HepG2 (cell line): ENCODE results near the gene FXR2. TPM values are rescaled to one million over a fixed set of nuclear protein-coding genes. Genes with fewer than 3 reads are reported as not detected.

ENCODE experiments used
- AGO1 ChIP-seq: fragments of 200-400 bp; formaldehyde crosslinking; IDR thresholded peaks from 2 replicates; pipeline ENCODE4 v1.6.1; 2017; ENCODE audit warnings: mild to moderate bottlenecking, low read depth, low read length, moderate library complexity; ENCODE audit not compliant: poor library complexity, severe bottlenecking
- AGO2 ChIP-seq: fragments of 200-400 bp; formaldehyde crosslinking; optimal IDR thresholded peaks from 2 replicates; pipeline ENCODE3; 2017; ENCODE audit warnings: mild to moderate bottlenecking, low read depth, low read length, moderate library complexity
- HOXD1 ChIP-seq: sonication (generic); formaldehyde crosslinking; IDR thresholded peaks from 2 replicates; pipeline ENCODE4 v1.5.0; 2020; ENCODE audit warnings: missing genetic modification reagents
- IRX3 ChIP-seq: sonication (generic); formaldehyde crosslinking; IDR thresholded peaks from 2 replicates; pipeline ENCODE4 v1.8.1; 2023; ENCODE audit warnings: mild to moderate bottlenecking, low read depth, missing genetic modification reagents, borderline replicate concordance
- KDM5A ChIP-seq: fragments of 200-600 bp; sonication (generic); IDR thresholded peaks from 2 replicates; pipeline ENCODE4 v1.7.0; 2018; ENCODE audit warnings: antibody characterized with exemption, mild to moderate bottlenecking, low read length, borderline replicate concordance
- KLF12 ChIP-seq: sonication (generic); formaldehyde crosslinking; IDR thresholded peaks from 2 replicates; pipeline ENCODE4 v1.4.0; 2020; ENCODE audit warnings: missing genetic modification reagents, borderline replicate concordance
- MATR3 ChIP-seq: sonication (generic); formaldehyde crosslinking; IDR thresholded peaks from 2 replicates; pipeline ENCODE4 v1.4.0; 2020; ENCODE audit warnings: missing genetic modification reagents
- MXI1 ChIP-seq: IDR thresholded peaks from 3 replicates; pipeline ENCODE4 v1.6.1; 2012; ENCODE audit warnings: low read depth, low read length, inconsistent platforms, borderline replicate concordance
- POLR2A ChIP-seq, 2 experiments: IDR thresholded peaks; 2 replicates each; pipeline ENCODE4 v1.6.1; 2011; ENCODE audit warnings: low read depth in 2 of 2, low read length in 2 of 2, mild to moderate bottlenecking in 1 of 2, moderate library complexity in 1 of 2; ENCODE audit not compliant: insufficient read depth in 1 of 2
- RBFOX2 ChIP-seq: fragments of 200-400 bp; formaldehyde crosslinking; IDR thresholded peaks from 2 replicates; pipeline ENCODE4 v1.6.1; 2017; ENCODE audit warnings: low read depth, mild to moderate bottlenecking, low read length
- SKI ChIP-seq: fragments of 450-650 bp; IDR thresholded peaks from one replicate; pipeline ENCODE4 v1.6.1; 2018; ENCODE audit warnings: mild to moderate bottlenecking; ENCODE audit not compliant: partially characterized antibody
- SP2 ChIP-seq: sonication (generic); formaldehyde crosslinking; IDR thresholded peaks from 2 replicates; pipeline ENCODE4 v1.5.1; 2020; ENCODE audit warnings: mild to moderate bottlenecking, missing genetic modification reagents
- SPEN ChIP-seq: sonication (generic); formaldehyde crosslinking; IDR thresholded peaks from 2 replicates; pipeline ENCODE4 v1.5.1; 2020; ENCODE audit warnings: low read depth, mild to moderate bottlenecking, missing genetic modification reagents
- TOE1 ChIP-seq: sonication (generic); formaldehyde crosslinking; IDR thresholded peaks from 2 replicates; pipeline ENCODE4 v1.4.0; 2020; ENCODE audit warnings: mild to moderate bottlenecking, missing genetic modification reagents
- ZBTB7A ChIP-seq: sonication (generic); formaldehyde crosslinking; IDR thresholded peaks from 2 replicates; pipeline ENCODE4 v1.8.0; 2022; ENCODE audit warnings: mild to moderate bottlenecking, missing genetic modification reagents
- ZIK1 ChIP-seq: sonication (generic); formaldehyde crosslinking; IDR thresholded peaks from 2 replicates; pipeline ENCODE4 v1.5.0; 2020; ENCODE audit warnings: mild to moderate bottlenecking, low read depth, missing genetic modification reagents, borderline replicate concordance
- ZNF333 ChIP-seq: sonication (generic); formaldehyde crosslinking; IDR thresholded peaks from 2 replicates; pipeline ENCODE4 v1.4.0; 2020; ENCODE audit warnings: mild to moderate bottlenecking, missing genetic modification reagents, borderline replicate concordance
- ZNF670 ChIP-seq: sonication (generic); formaldehyde crosslinking; IDR thresholded peaks from 2 replicates; pipeline ENCODE4 v1.8.0; 2022; ENCODE audit warnings: mild to moderate bottlenecking, missing genetic modification reagents, borderline replicate concordance
- ZNF850 ChIP-seq: sonication (generic); formaldehyde crosslinking; conservative IDR thresholded peaks from 2 replicates; pipeline ENCODE4 v1.9.0; 2021; ENCODE audit warnings: mild to moderate bottlenecking, missing genetic modification reagents
- polyA plus RNA-seq, 8 experiments: library from polyadenylated mRNA; depleted of rRNA in 3 of 8; stranded (reverse) in 7 of 8; unstranded in 1 of 8; fragments of >200 nt; fragmentation: Illumina TruSeq in 4 of 8; extraction: Trizol in 4 of 8; gene quantifications; 2 replicates each; pipeline versions ENCODE4 v1.2.1 to v1.2.3, GENCODE V29; 2011 to 2016; ENCODE audit warnings: low read depth in 4 of 8, missing spikeins in 1 of 8, mixed read lengths in 1 of 8; ENCODE audit not compliant: insufficient read depth in 1 of 8
- total RNA-seq, 5 experiments: library from RNA; depleted of rRNA; stranded (reverse); fragments of >200 nt; fragmentation: Illumina TruSeq; extraction: Trizol; gene quantifications; 2 replicates each; pipeline ENCODE4 v1.2.3, GENCODE V29; 2016; ENCODE audit warnings: low read depth in 1 of 5
- TF ChIP-seq, protein P1 (sequence below): fragments of 450-650 bp; IDR thresholded peaks from 2 replicates; pipeline ENCODE4 v1.6.1; 2016
- TF ChIP-seq, protein P2 (sequence below): sonication (generic); formaldehyde crosslinking; IDR thresholded peaks from 2 replicates; pipeline ENCODE4 v1.5.0; 2020; ENCODE audit warnings: missing genetic modification reagents, mild to moderate bottlenecking, borderline replicate concordance
- TF ChIP-seq, protein P3 (sequence below): IDR thresholded peaks from 2 replicates; pipeline ENCODE4 v1.6.1; 2016; ENCODE audit warnings: missing genetic modification reagents, missing compliant biosample characterization
- TF ChIP-seq, protein P4 (sequence below): IDR thresholded peaks from 2 replicates; pipeline ENCODE4 v1.6.1; 2016; ENCODE audit warnings: low read depth, control low read depth
- TF ChIP-seq, protein P5 (sequence below): sonication (generic); formaldehyde crosslinking; IDR thresholded peaks from 2 replicates; pipeline ENCODE4 v1.8.1; 2023; ENCODE audit warnings: mild to moderate bottlenecking, missing genetic modification reagents

Gene FXR2
- total and polyA plus RNA-seq, 2 of the 13 experiments (the other 11 are each of a cell fraction or from before 2014, with no cell fraction given) = 20.9 to 24.4 TPM

DNA sequence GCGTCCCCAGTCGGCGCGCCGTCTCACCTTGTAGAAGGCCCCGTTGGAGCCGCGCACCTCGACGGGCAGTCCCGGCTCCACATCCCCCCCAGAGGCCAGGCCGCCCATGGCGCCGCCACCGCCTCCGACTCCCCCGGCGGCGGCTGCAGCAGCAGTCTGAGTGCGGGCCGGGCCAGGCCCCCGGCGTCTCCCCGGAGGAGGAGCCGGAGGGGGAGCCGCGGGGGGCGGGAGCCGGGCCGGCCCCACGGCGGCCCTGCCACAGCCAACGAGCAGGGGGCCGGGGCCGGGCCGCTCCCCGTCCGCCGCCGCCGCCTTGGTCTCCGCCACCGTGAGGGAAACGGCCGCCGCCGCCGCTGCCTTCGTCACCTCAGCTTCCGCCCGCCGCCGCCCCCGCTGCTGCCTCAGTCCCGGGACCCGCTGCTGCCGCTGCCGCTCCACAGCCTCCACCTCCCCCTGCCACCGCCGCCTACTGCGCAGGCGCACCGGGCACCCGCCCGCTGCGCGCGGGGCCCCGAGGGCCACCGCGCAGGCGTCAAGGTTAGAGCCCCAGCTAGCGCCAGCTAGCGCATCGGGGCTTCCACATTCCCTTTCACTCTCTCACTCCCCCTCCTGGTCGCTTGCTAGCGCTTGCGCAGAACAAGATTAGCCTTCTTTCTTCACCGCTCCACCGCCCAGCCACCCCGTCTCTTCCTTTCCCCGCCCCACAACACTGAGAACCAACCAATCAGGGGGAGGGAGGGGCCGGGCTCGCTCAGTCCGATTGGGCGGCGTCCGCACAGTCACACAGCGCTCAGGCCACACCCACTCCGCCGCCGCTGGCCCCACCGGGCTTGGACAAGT, at the start of gene FXR2 (continued):
- 0 out of 2 replicates have a peak, but pooled peaks have one; percentile 50 for TF ChIP-seq ZNF333 (CRISPR knock-in tag)
- TF ChIP-seq, protein P1, sequence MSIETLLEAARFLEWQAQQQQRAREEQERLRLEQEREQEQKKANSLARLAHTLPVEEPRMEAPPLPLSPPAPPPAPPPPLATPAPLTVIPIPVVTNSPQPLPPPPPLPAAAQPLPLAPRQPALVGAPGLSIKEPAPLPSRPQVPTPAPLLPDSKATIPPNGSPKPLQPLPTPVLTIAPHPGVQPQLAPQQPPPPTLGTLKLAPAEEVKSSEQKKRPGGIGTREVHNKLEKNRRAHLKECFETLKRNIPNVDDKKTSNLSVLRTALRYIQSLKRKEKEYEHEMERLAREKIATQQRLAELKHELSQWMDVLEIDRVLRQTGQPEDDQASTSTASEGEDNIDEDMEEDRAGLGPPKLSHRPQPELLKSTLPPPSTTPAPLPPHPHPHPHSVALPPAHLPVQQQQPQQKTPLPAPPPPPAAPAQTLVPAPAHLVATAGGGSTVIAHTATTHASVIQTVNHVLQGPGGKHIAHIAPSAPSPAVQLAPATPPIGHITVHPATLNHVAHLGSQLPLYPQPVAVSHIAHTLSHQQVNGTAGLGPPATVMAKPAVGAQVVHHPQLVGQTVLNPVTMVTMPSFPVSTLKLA = peak; percentile 35; the same call in 1 of the 2 replicates
- no peak for TF ChIP-seq ZBTB7A
- TF ChIP-seq POLR2A (IDR thresholded peaks at IDR 0.05; ENCODE audit: insufficient read depth in 1 of 2, low read depth in 2 of 2, low read length in 2 of 2) = peak in 1 of 2 experiments; percentile 64
- peak; percentile 34; the same call in 1 of the 3 replicates for TF ChIP-seq MXI1
- TF ChIP-seq TOE1 (CRISPR knock-in tag) = no peak
- peak; percentile 87 for TF ChIP-seq RBFOX2
- TF ChIP-seq ZNF670 (CRISPR knock-in tag) = no peak
- 0 out of 2 replicates have a peak, but pooled peaks have one; percentile 26 for TF ChIP-seq KDM5A
- peak; percentile 50 for TF ChIP-seq AGO2
- TF ChIP-seq, protein P2, sequence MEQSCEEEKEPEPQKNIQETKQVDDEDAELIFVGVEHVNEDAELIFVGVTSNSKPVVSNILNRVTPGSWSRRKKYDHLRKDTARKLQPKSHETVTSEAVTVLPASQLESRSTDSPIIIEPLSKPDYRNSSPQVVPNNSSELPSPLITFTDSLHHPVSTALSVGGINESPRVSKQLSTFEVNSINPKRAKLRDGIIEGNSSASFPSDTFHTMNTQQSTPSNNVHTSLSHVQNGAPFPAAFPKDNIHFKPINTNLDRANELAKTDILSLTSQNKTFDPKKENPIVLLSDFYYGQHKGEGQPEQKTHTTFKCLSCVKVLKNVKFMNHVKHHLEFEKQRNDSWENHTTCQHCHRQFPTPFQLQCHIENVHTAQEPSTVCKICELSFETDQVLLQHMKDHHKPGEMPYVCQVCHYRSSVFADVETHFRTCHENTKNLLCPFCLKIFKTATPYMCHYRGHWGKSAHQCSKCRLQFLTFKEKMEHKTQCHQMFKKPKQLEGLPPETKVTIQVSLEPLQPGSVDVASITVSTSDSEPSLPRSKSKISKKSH (CRISPR knock-in tag) = peak; percentile 62; the same call in 1 of the 2 replicates
- no peak for TF ChIP-seq MATR3 (CRISPR knock-in tag)
- TF ChIP-seq IRX3 (CRISPR knock-in tag) = peak; percentile 70; the same call in 1 of the 2 replicates
- peak; percentile 60; the same call in 1 of the 2 replicates for TF ChIP-seq ZIK1 (CRISPR knock-in tag)
- no peak for TF ChIP-seq ZNF850 (CRISPR knock-in tag)
- TF ChIP-seq SP2 (CRISPR knock-in tag) = peak; percentile 80
- TF ChIP-seq AGO1 = no peak
- TF ChIP-seq, protein P3, sequence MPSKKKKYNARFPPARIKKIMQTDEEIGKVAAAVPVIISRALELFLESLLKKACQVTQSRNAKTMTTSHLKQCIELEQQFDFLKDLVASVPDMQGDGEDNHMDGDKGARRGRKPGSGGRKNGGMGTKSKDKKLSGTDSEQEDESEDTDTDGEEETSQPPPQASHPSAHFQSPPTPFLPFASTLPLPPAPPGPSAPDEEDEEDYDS = peak; percentile 72; the same call in 1 of the 2 replicates
- TF ChIP-seq, protein P4, sequence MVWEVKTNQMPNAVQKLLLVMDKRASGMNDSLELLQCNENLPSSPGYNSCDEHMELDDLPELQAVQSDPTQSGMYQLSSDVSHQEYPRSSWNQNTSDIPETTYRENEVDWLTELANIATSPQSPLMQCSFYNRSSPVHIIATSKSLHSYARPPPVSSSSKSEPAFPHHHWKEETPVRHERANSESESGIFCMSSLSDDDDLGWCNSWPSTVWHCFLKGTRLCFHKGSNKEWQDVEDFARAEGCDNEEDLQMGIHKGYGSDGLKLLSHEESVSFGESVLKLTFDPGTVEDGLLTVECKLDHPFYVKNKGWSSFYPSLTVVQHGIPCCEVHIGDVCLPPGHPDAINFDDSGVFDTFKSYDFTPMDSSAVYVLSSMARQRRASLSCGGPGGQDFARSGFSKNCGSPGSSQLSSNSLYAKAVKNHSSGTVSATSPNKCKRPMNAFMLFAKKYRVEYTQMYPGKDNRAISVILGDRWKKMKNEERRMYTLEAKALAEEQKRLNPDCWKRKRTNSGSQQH (CRISPR knock-in tag) = no peak; the same call in none of the 2 replicates
- 0 out of 2 replicates have a peak, but pooled peaks have one; percentile 26 for TF ChIP-seq HOXD1 (CRISPR knock-in tag)
- TF ChIP-seq SPEN = peak; percentile 44
- peak; percentile 8 for TF ChIP-seq SKI
- TF ChIP-seq KLF12 (CRISPR knock-in tag) = 0 out of 2 replicates have a peak, but pooled peaks have one; percentile 31
- TF ChIP-seq, protein P5, sequence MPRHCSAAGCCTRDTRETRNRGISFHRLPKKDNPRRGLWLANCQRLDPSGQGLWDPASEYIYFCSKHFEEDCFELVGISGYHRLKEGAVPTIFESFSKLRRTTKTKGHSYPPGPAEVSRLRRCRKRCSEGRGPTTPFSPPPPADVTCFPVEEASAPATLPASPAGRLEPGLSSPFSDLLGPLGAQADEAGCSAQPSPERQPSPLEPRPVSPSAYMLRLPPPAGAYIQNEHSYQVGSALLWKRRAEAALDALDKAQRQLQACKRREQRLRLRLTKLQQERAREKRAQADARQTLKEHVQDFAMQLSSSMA (CRISPR knock-in tag) = no peak
